IMR-90 (cell line): ENCODE data around the gene SRGAP3. TPM values are rescaled to one million over a fixed set of nuclear protein-coding genes. Genes with fewer than 3 reads are reported as not detected.

Source experiments
- ATAC-seq: fragments of 200-7000 bp; cut with Tn5 transposase; 2 replicates; pipeline ENCODE4 v1.9.1; 2020; ENCODE audit warnings: low read depth, mild to moderate bottlenecking, moderate library complexity
- BruUV-seq: library from RNA; stranded (reverse); fragments of 400-500 nt; replicated peaks from 2 replicates; lab custom pipeline; 2021; lab: Mats Ljungman, UMichigan
- CTCF ChIA-PET: fragments of 300-600 bp; formaldehyde crosslinking; extraction: SDS; loops from one replicate; lab custom pipeline; 2021; ENCODE audit warnings: antibody characterized with exemption; lab: Yijun Ruan, JAX
- POLR2A ChIA-PET: fragments of 300-600 bp; sonication (Branson Sonifier 250); formaldehyde crosslinking; loops from one replicate; lab custom pipeline; 2022; ENCODE audit warnings: antibody characterized with exemption; ENCODE audit not compliant: unreplicated experiment; lab: Charles Lee
- DNase-seq: peaks from one replicate; pipeline ENCODE4 v3.0.0; 2013
- H2AFZ ChIP-seq: replicated peaks from 2 replicates; pipeline ENCODE3; 2013; ENCODE audit warnings: low read length, mild to moderate bottlenecking; ENCODE audit not compliant: poor library complexity
- H2AK5ac ChIP-seq: 2 replicates; pipeline ENCODE4 v1.6.1; 2013; ENCODE audit warnings: low read depth, low read length, inconsistent platforms
- H2AK9ac ChIP-seq: replicated peaks from 2 replicates; pipeline ENCODE3; 2013; ENCODE audit warnings: mild to moderate bottlenecking, low read depth, low read length, moderate library complexity; ENCODE audit not compliant: poor library complexity
- H2BK120ac ChIP-seq: 2 replicates; pipeline ENCODE4 v1.6.1; 2013; ENCODE audit warnings: low read depth, low read length, inconsistent platforms
- H2BK15ac ChIP-seq: 3 replicates; pipeline ENCODE4 v1.6.1; 2013; ENCODE audit warnings: low read depth, low read length, inconsistent platforms
- H2BK20ac ChIP-seq: 2 replicates; pipeline ENCODE4 v1.6.1; 2013; ENCODE audit warnings: low read depth, mild to moderate bottlenecking, inconsistent platforms, low read length, moderate library complexity
- H2BK5ac ChIP-seq: 2 replicates; pipeline ENCODE4 v1.6.1; 2013; ENCODE audit warnings: mild to moderate bottlenecking, low read depth, low read length, inconsistent platforms; ENCODE audit not compliant: poor library complexity, severe bottlenecking
- H3K14ac ChIP-seq: replicated peaks from 2 replicates; pipeline ENCODE4 v1.6.1; 2013; ENCODE audit warnings: low read depth, low read length, inconsistent platforms
- H3K18ac ChIP-seq: 2 replicates; pipeline ENCODE4 v1.6.1; 2013; ENCODE audit warnings: low read depth, low read length, control low read depth
- H3K23ac ChIP-seq: 2 replicates; pipeline ENCODE4 v1.6.1; 2013; ENCODE audit warnings: low read depth, low read length, inconsistent platforms
- H3K27ac ChIP-seq: 2 replicates; pipeline ENCODE4 v1.5.1; 2013; ENCODE audit warnings: mild to moderate bottlenecking, control low read depth, low read length; ENCODE audit not compliant: insufficient read depth
- H3K27me3 ChIP-seq: 2 replicates; pipeline ENCODE4 v1.6.1; 2013; ENCODE audit warnings: low read length; ENCODE audit not compliant: control insufficient read depth, insufficient read depth
- H3K36me3 ChIP-seq: 2 replicates; pipeline ENCODE4 v1.6.1; 2013; ENCODE audit warnings: low read length, mixed read lengths; ENCODE audit not compliant: control insufficient read depth, insufficient read depth
- H3K4ac ChIP-seq: 2 replicates; pipeline ENCODE4 v1.6.1; 2013; ENCODE audit warnings: low read depth, low read length, inconsistent platforms
- H3K4me1 ChIP-seq: 2 replicates; pipeline ENCODE4 v1.6.1; 2013; ENCODE audit warnings: low read length, mixed read lengths; ENCODE audit not compliant: control insufficient read depth, insufficient read depth
- H3K4me2 ChIP-seq: 2 replicates; pipeline ENCODE4 v1.6.1; 2013; ENCODE audit warnings: low read depth, mild to moderate bottlenecking, control low read depth, low read length, moderate library complexity
- H3K4me3 ChIP-seq: 2 replicates; pipeline ENCODE4 v1.5.1; 2013; ENCODE audit warnings: low read depth, mild to moderate bottlenecking, control low read depth, low read length, moderate library complexity; ENCODE audit not compliant: insufficient read depth
- H3K56ac ChIP-seq: 2 replicates; pipeline ENCODE4 v1.6.1; 2013; ENCODE audit warnings: low read length, inconsistent platforms; ENCODE audit not compliant: insufficient read depth; ENCODE audit errors: extremely low read depth
- H3K79me1 ChIP-seq, 2 experiments: 2 replicates each; pipeline ENCODE4 v1.6.1; 2013; ENCODE audit warnings: low read length in 2 of 2, inconsistent platforms in 1 of 2, low read depth in 1 of 2
- H3K9ac ChIP-seq: 2 replicates; pipeline ENCODE4 v1.6.1; 2013; ENCODE audit warnings: low read depth, low read length, control low read depth
- H3K9me1 ChIP-seq: 2 replicates; pipeline ENCODE4 v1.6.1; 2013; ENCODE audit warnings: low read length, inconsistent platforms; ENCODE audit not compliant: insufficient read depth
- H3K9me3 ChIP-seq: 2 replicates; pipeline ENCODE4 v1.6.1; 2013; ENCODE audit warnings: low read length; ENCODE audit not compliant: control insufficient read depth, insufficient read depth
- H4K20me1 ChIP-seq: 2 replicates; pipeline ENCODE4 v1.6.1; 2013; ENCODE audit warnings: low read length, inconsistent platforms; ENCODE audit not compliant: insufficient read depth
- H4K5ac ChIP-seq: 2 replicates; pipeline ENCODE4 v1.6.1; 2013; ENCODE audit warnings: mild to moderate bottlenecking, low read depth, low read length, control low read depth
- H4K8ac ChIP-seq, 2 experiments: 2 replicates each; pipeline ENCODE4 v1.6.1; 2013; ENCODE audit warnings: low read depth in 2 of 2, low read length in 2 of 2, control low read depth in 1 of 2, inconsistent platforms in 1 of 2
- H4K91ac ChIP-seq: 2 replicates; pipeline ENCODE4 v1.6.1; 2013; ENCODE audit warnings: low read depth, low read length, inconsistent platforms; ENCODE audit not compliant: insufficient read depth
- BHLHE40 ChIP-seq: fragments of 150-350 bp; IDR thresholded peaks from 2 replicates; pipeline ENCODE4 v1.6.1; 2016; ENCODE audit warnings: mild to moderate bottlenecking, low read depth, low read length
- CEBPB ChIP-seq: IDR thresholded peaks from 2 replicates; pipeline ENCODE4 v1.6.1; 2012; ENCODE audit warnings: low read depth, low read length, improper control_type of control experiment
- CHD1 ChIP-seq: IDR thresholded peaks from 2 replicates; pipeline ENCODE4 v1.6.1; 2012; ENCODE audit warnings: low read depth, low read length, improper control_type of control experiment
- FOS ChIP-seq: fragments of 150-350 bp; IDR thresholded peaks from 2 replicates; pipeline ENCODE4 v1.6.1; 2016; ENCODE audit warnings: low read depth, low read length
- MAFK ChIP-seq: IDR thresholded peaks from 2 replicates; pipeline ENCODE4 v1.6.1; 2012; ENCODE audit warnings: low read depth, low read length, improper control_type of control experiment
- MXI1 ChIP-seq: IDR thresholded peaks from 2 replicates; pipeline ENCODE4 v1.6.1; 2012; ENCODE audit warnings: low read depth, mild to moderate bottlenecking, low read length, moderate library complexity, borderline replicate concordance
- NFE2L2 ChIP-seq: fragments of 150-350 bp; IDR thresholded peaks from 2 replicates; pipeline ENCODE4 v1.6.1; 2016; ENCODE audit warnings: low read depth, mild to moderate bottlenecking, low read length
- RAD21 ChIP-seq: IDR thresholded peaks from 2 replicates; pipeline ENCODE4 v1.6.1; 2012; ENCODE audit warnings: low read length, improper control_type of control experiment
- RCOR1 ChIP-seq: IDR thresholded peaks from 2 replicates; pipeline ENCODE4 v1.6.1; 2012; ENCODE audit warnings: mild to moderate bottlenecking, low read length, improper control_type of control experiment; ENCODE audit not compliant: insufficient replicate concordance
- RFX5 ChIP-seq: IDR thresholded peaks from 2 replicates; pipeline ENCODE4 v1.8.0; 2012; ENCODE audit warnings: low read depth, mild to moderate bottlenecking, low read length, moderate library complexity
- SMC3 ChIP-seq: fragments of 150-350 bp; IDR thresholded peaks from 2 replicates; pipeline ENCODE4 v1.6.1; 2016; ENCODE audit warnings: low read depth, mild to moderate bottlenecking, antibody characterized with exemption, low read length, moderate library complexity
- WGBS, 2 experiments: methylation state at CpG; one replicate each; pipeline versions ENCODE4 v1.1.5 to v1.1.7; 2013; ENCODE audit warnings: missing lambda C conversion rate in 2 of 2; ENCODE audit not compliant: insufficient read length in 1 of 2; ENCODE audit errors: extremely low coverage in 2 of 2; 5-methylcytosine and 5-hydroxymethylcytosine counted together
- dilution Hi-C: fragments of 300-500 bp; cut with HindIII; formaldehyde crosslinking; loops from one replicate; pipeline ENCODE4 v1.14.3; 2018; ENCODE audit warnings: low sequenced_read_pairs; ENCODE audit not compliant: unreplicated experiment
- in situ Hi-C: fragments of 300-500 bp; cut with MboI; formaldehyde crosslinking; loops from 3 replicates; pipeline ENCODE4 v1.14.3; 2019; ENCODE audit warnings: low sequenced_read_pairs, inconsistent platforms, mixed read lengths
- intact Hi-C: fragments of 100-400 bp; cut with micrococcal nuclease; formaldehyde crosslinking; loops from 2 replicates; pipeline ENCODE4 v1.10.0; 2022
- polyA plus RNA-seq, 3 experiments: library from polyadenylated mRNA; depleted of rRNA; stranded (reverse); fragments of >200 nt; gene quantifications; 2 replicates each; pipeline ENCODE4 v1.2.3, GENCODE V29; 2012; ENCODE audit warnings: low replicate concordance in 1 of 3
- total RNA-seq: library from RNA; depleted of rRNA; stranded (reverse); fragments of >200 nt; gene quantifications from 2 replicates; pipeline ENCODE4 v1.2.3, GENCODE V29; 2012
- TF ChIP-seq, protein P1 (sequence below): conservative IDR thresholded peaks from 2 replicates; pipeline ENCODE4 v1.5.1; 2012; ENCODE audit warnings: mild to moderate bottlenecking, low read depth, low read length, improper control_type of control experiment
- TF ChIP-seq, protein P2 (sequence below): fragments of 150-350 bp; IDR thresholded peaks from 2 replicates; pipeline ENCODE4 v1.6.1; 2017; ENCODE audit warnings: mild to moderate bottlenecking, antibody characterized with exemption, low read length, low read depth

The SRGAP3 gene
- total and polyA plus RNA-seq, 2 of the 4 experiments (the other 2 are of a cell fraction), result 0.68 to 1.4 TPM

DNA sequence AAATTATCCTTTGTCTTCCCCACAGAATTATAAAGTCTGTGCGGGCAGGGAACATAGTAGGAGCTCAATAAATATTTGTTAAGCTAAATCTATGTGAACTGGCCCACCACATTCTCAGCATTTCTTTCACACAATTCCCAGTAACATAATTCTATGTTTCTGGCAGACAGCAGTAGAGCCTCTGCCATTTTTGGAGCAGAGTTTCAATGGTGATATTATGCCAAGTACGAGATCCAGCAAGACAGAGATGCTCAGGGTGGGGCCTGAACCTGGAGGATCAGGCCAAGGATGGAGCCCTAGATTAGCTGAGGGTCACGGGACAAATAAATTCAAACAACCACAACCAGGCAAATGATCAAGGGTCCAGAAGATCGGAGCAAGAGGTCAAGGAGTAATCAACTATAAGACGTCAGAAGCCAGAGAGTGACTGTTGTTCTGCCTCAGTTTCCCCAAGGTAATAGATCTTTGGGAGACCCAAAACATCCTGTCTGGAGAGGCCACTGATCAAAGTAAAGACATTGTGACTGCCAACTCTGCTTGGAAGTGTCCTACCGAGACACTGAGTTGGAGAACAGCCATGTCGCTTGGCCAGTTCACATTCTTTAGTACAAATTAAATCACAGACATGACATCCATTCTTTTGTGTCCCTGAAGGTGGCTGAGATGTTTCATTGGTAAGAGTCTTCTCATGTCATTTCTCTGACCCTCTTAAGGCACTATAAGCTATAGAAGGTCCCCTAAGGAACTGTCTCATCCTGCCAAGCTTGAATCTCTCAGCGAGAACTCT lies 15.4 kb downstream of the SRGAP3 start:
- Histone ChIP-seq H3K9ac (no peak overlapping the region), H3K4me3 (no peak overlapping the region), H3K9me3 (no peaks in the 10 kb centered on the region), H2AK5ac (no peak overlapping the region), H4K5ac (no peak overlapping the region), H3K27ac (no peak overlapping the region), H2BK120ac (no peak overlapping the region), H2BK15ac (no peak overlapping the region), H4K91ac (no peak overlapping the region), H3K4me1 (no peaks in the 10 kb centered on the region), H3K27me3 (peaks cover 5% of the 10 kb centered on the region), H4K8ac (no peak overlapping the region), H4K20me1 (no peaks in the 10 kb centered on the region), H2BK5ac (no peak overlapping the region), H3K56ac (no peak overlapping the region), H3K9me1 (no peaks in the 10 kb centered on the region), H3K23ac (no peak overlapping the region), H2AK9ac (no peak overlapping the region), H3K18ac (no peak overlapping the region), H3K14ac (no peak overlapping the region), H3K79me1 (no peaks in the 10 kb centered on the region), H3K4me2 (no peak overlapping the region), H3K36me3 (no peaks in the 10 kb centered on the region), H3K4ac (no peak overlapping the region), H2BK20ac (no peak overlapping the region), H2AFZ (no peak overlapping the region)
- no CpG with 5 or more reads among the region's 8 CpGs for WGBS, 2 experiments
- DNase-seq (no peak), ATAC-seq (no peak)
- in situ Hi-C loops (no loop called here), intact Hi-C loops (no loop called here), dilution Hi-C loops (no loop called here)
- POLR2A ChIA-PET, result no interaction called here
- CTCF ChIA-PET, result interaction anchor here (0.7 to 2.3 kb wide), 2 partner anchors 15 to 1545 kb away, joined by 3 to 7 read pairs; partner anchors contain the start of gene SRGAP3
- TF ChIP-seq RCOR1 (no peak), CHD1 (no peak), MXI1 (no peak), RFX5 (no peak), MAFK (no peak), FOS (no peak), CEBPB (no peak), BHLHE40 (no peak), NFE2L2 (no peak), SMC3 (no peak), RAD21 (no peak)
- TF ChIP-seq, protein P1, sequence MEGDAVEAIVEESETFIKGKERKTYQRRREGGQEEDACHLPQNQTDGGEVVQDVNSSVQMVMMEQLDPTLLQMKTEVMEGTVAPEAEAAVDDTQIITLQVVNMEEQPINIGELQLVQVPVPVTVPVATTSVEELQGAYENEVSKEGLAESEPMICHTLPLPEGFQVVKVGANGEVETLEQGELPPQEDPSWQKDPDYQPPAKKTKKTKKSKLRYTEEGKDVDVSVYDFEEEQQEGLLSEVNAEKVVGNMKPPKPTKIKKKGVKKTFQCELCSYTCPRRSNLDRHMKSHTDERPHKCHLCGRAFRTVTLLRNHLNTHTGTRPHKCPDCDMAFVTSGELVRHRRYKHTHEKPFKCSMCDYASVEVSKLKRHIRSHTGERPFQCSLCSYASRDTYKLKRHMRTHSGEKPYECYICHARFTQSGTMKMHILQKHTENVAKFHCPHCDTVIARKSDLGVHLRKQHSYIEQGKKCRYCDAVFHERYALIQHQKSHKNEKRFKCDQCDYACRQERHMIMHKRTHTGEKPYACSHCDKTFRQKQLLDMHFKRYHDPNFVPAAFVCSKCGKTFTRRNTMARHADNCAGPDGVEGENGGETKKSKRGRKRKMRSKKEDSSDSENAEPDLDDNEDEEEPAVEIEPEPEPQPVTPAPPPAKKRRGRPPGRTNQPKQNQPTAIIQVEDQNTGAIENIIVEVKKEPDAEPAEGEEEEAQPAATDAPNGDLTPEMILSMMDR, result no peak
- TF ChIP-seq, protein P2, sequence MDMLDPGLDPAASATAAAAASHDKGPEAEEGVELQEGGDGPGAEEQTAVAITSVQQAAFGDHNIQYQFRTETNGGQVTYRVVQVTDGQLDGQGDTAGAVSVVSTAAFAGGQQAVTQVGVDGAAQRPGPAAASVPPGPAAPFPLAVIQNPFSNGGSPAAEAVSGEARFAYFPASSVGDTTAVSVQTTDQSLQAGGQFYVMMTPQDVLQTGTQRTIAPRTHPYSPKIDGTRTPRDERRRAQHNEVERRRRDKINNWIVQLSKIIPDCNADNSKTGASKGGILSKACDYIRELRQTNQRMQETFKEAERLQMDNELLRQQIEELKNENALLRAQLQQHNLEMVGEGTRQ, result no peak
- BruUV-seq, result no TSS peak
